GM13977 (cell line): Measurements from ENCODE around the gene NCOA7.

Source experiments
- DNase-seq: peaks from one replicate; pipeline ENCODE4 v3.0.0; 2012; ENCODE audit warnings: low spot score
- CTCF ChIP-seq: IDR thresholded peaks from 2 replicates; pipeline ENCODE4 v1.5.1; 2012; ENCODE audit warnings: mild to moderate bottlenecking, control low read depth; ENCODE audit not compliant: insufficient read depth; ENCODE audit errors: extremely low read depth, missing control alignments
- in situ Hi-C: fragments of 300-500 bp; cut with MboI; formaldehyde crosslinking; loops from one replicate; pipeline ENCODE4 v1.12.0; 2022; ENCODE audit warnings: low sequenced_read_pairs, low pct_unique_long_range_greater_than_20kb, mixed read lengths, inconsistent platforms; ENCODE audit not compliant: unreplicated experiment

NCOA7 gene

GRCh38 chr6:125781314-125781868 lies 9.4 kb upstream of the NCOA7 start:
- peak; percentile 30 for TF ChIP-seq CTCF
- peak; percentile 31 for DNase-seq
- in situ Hi-C loops, result loop anchor here (10.0 kb wide), 1 partner anchor 193 kb away; no protein-coding TSS in a partner anchor

GRCh38 chr6:125784365-125784764 lies 6.4 kb upstream of the NCOA7 start:
- TF ChIP-seq CTCF, result no peak
- DNase-seq, result no peak
- in situ Hi-C loops, result loop anchor here (10.0 kb wide), 1 partner anchor 190 kb away; no protein-coding TSS in a partner anchor

- DNase-seq, result no peak
- in situ Hi-C loops, result loop anchor here (10.0 kb wide), 1 partner anchor 187 kb away; no protein-coding TSS in a partner anchor
- peak; percentile 52 for TF ChIP-seq CTCF
These were observed 3.0 kb upstream of the NCOA7 start for GRCh38 chr6:125787791-125788190.

GRCh38 chr6:125789167-125789566 lies 1.6 kb upstream of the NCOA7 start:
- DNase-seq, result no peak
- in situ Hi-C loops, result loop anchor here (10.0 kb wide), 1 partner anchor 186 kb away; no protein-coding TSS in a partner anchor
- TF ChIP-seq CTCF, result no peak

- in situ Hi-C loops, result loop anchor here (10.0 kb wide), 1 partner anchor 185 kb away; no protein-coding TSS in a partner anchor
- no peak for TF ChIP-seq CTCF
- DNase-seq, result peak; percentile 38
These were observed 993 bp upstream of the NCOA7 start for GRCh38 chr6:125789576-125790357.

- peak; percentile 59 for TF ChIP-seq CTCF
- in situ Hi-C loops, result no loop called here
- peak; percentile 63 for DNase-seq
These were observed 525 bp downstream of the NCOA7 start for GRCh38 chr6:125791151-125791819.
